ENCODE data around the gene ACYP2.
"Not testable (repeated sequence)": the region's sequence is repeated elsewhere in the genome, so short reads cannot be mapped to it uniquely, and the experiment has no call there.

ACYP2 gene

DNA sequence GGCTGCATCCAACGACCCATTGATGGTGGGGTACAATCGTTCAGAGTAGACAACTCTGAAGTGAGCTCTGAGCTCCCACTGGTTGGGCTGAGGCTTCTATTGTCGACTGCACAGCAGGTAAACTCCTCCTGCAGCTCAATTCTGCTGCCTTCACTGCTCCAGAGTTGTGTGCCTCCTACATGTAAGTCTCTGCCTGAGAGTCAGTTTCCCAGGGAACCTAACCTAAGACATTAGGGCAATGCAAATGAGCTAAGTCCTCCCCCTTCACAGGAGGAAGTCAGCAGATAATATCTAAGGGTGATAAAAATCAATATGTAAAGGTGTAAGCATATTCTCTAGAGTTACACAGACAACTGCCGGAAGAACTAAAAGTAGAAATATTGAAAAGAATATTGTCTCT is 22.5 kb upstream of the ACYP2 start:
- no peak for DNase-seq
- no peak overlapping the region for H3K4me3 ChIP-seq (ENCODE audit: low read depth, low read length)
- in situ Hi-C loops (cut with HindIII; ENCODE audit: low pct_ligation_motif_present, low sequenced_read_pairs): no loop called here
- H3K27me3 ChIP-seq (replicated peaks): no peaks in the 10 kb centered on the region
- no peaks in the 10 kb centered on the region for H3K36me3 ChIP-seq (replicated peaks)
- H3K27ac ChIP-seq: no peak overlapping the region
- TF ChIP-seq CTCF (IDR thresholded peaks at IDR 0.05; ENCODE audit: low read depth, low read length, missing control alignments): no peak

DNA sequence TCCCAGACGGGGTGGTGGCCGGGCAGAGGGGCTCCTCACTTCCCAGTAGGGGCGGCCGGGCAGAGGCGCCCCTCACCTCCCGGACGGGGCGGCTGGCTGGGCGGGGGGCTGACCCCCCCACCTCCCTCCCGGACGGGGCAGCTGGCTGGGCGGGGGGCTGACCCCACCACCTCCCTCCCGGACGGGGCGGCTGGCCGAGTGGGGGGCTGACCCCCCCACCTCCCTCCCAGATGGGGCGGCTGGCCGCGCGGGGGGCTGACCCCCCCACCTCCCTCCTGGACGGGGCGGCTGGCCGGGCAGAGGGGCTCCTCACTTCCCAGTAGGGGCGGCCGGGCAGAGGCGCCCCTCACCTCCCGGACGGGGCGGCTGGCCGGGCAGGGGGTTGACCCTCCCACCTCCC is 20.0 kb upstream of the ACYP2 start:
- H3K36me3 ChIP-seq (replicated peaks); H3K27ac ChIP-seq; H3K4me3 ChIP-seq (ENCODE audit: low read depth, low read length); H3K27me3 ChIP-seq (replicated peaks); in situ Hi-C loops (cut with HindIII; ENCODE audit: low pct_ligation_motif_present, low sequenced_read_pairs); DNase-seq: not testable (repeated sequence)

- H3K4me3 ChIP-seq (ENCODE audit: low read depth, low read length); in situ Hi-C loops (cut with HindIII; ENCODE audit: low pct_ligation_motif_present, low sequenced_read_pairs); DNase-seq; H3K36me3 ChIP-seq (replicated peaks); H3K27me3 ChIP-seq (replicated peaks); H3K27ac ChIP-seq: not testable (repeated sequence)
These were observed 19.3 kb upstream of the ACYP2 start for GRCh38 chr2:54096141-54096540.

DNA sequence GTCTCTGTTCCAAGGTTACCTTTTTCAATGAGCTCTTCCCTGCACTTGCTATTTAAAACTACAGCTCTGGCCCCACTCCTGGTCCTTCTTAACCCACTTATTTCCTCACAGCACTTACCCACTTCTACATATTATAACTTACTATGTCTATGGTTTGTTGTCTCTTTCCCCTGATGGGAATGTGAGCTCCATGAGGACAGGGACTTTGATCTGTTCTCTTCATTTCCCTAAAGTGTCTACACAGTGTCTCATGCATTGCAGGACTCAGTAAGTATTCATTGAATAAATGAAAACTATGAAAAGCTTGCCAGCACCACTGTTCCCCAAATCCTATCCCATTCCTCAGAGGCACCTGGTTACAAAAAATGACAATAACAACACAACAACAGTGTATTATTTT is 18.3 kb upstream of the ACYP2 start:
- no peaks in the 10 kb centered on the region for H3K36me3 ChIP-seq (replicated peaks)
- H3K27ac ChIP-seq: no peak overlapping the region
- H3K27me3 ChIP-seq (replicated peaks): no peaks in the 10 kb centered on the region
- in situ Hi-C loops (cut with HindIII; ENCODE audit: low pct_ligation_motif_present, low sequenced_read_pairs): no loop called here
- no peak for DNase-seq
- TF ChIP-seq CTCF (IDR thresholded peaks at IDR 0.05; ENCODE audit: low read depth, low read length, missing control alignments): no peak
- H3K4me3 ChIP-seq (ENCODE audit: low read depth, low read length): no peak overlapping the region

DNA sequence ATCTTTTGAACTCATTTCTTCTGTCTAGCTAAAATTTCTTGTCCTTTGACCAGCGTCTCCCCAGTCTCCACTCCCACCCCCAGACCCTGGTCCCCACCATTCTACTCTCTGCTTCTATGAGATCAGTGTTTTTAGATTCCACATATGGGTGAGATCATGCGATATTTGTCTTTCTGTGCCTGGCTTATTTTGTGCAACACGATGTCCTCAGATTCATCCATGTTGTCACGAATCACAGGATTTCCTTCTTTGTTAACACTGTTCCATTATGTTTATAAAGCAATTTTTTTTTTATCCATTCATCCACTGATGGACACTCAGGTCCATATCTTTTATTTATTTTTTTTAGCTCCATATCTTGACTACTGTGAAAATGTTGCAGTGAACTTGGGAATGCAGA is 16.0 kb upstream of the ACYP2 start:
- TF ChIP-seq CTCF (IDR thresholded peaks at IDR 0.05; ENCODE audit: low read depth, low read length, missing control alignments): no peak
- in situ Hi-C loops (cut with HindIII; ENCODE audit: low pct_ligation_motif_present, low sequenced_read_pairs): no loop called here
- Histone ChIP-seq H3K27ac (no peak overlapping the region), H3K36me3 (replicated peaks) (no peaks in the 10 kb centered on the region), H3K4me3 (ENCODE audit: low read depth, low read length) (no peak overlapping the region), H3K27me3 (replicated peaks) (no peaks in the 10 kb centered on the region)
- no peak for DNase-seq

GRCh38 chr2:54099829-54100585 is 15.4 kb upstream of the ACYP2 start:
- Histone ChIP-seq H3K36me3 (replicated peaks) (no peaks in the 10 kb centered on the region), H3K4me3 (ENCODE audit: low read depth, low read length) (no peak overlapping the region), H3K27ac (no peak overlapping the region), H3K27me3 (replicated peaks) (no peaks in the 10 kb centered on the region)
- in situ Hi-C loops (cut with HindIII; ENCODE audit: low pct_ligation_motif_present, low sequenced_read_pairs): no loop called here
- TF ChIP-seq CTCF (IDR thresholded peaks at IDR 0.05; ENCODE audit: low read depth, low read length, missing control alignments): no peak
- no peak for DNase-seq

- in situ Hi-C loops (cut with HindIII; ENCODE audit: low pct_ligation_motif_present, low sequenced_read_pairs): no loop called here
- no peak for TF ChIP-seq CTCF (IDR thresholded peaks at IDR 0.05; ENCODE audit: low read depth, low read length, missing control alignments)
- Histone ChIP-seq H3K27ac (no peak overlapping the region), H3K27me3 (replicated peaks) (no peaks in the 10 kb centered on the region), H3K36me3 (replicated peaks) (no peaks in the 10 kb centered on the region), H3K4me3 (ENCODE audit: low read depth, low read length) (no peak overlapping the region)
- no peak for DNase-seq
These were observed 14.6 kb upstream of the ACYP2 start for GRCh38 chr2:54100772-54101171.

Data from brain microvascular endothelial cell (primary cell).